HG03439 (cell line): Measurements from ENCODE around the gene PAK1.

Experiments used
- ATAC-seq: cut with Tn5 transposase; IDR thresholded peaks from one replicate; pipeline ENCODE4 v1.9.1; 2021; ENCODE audit warnings: mild to moderate bottlenecking, moderate library complexity; ENCODE audit not compliant: unreplicated experiment

Gene PAK1

GRCh38 chr11:77438487-77438886, 35.4 kb downstream of the PAK1 start:
- ATAC-seq = no peak

GRCh38 chr11:77436969-77437368, 36.9 kb downstream of the PAK1 start:
- ATAC-seq = no peak

GRCh38 chr11:77436506-77436905, 37.4 kb downstream of the PAK1 start:
- ATAC-seq = no peak

GRCh38 chr11:77435972-77436371, 37.9 kb downstream of the PAK1 start:
- ATAC-seq = no peak

DNA sequence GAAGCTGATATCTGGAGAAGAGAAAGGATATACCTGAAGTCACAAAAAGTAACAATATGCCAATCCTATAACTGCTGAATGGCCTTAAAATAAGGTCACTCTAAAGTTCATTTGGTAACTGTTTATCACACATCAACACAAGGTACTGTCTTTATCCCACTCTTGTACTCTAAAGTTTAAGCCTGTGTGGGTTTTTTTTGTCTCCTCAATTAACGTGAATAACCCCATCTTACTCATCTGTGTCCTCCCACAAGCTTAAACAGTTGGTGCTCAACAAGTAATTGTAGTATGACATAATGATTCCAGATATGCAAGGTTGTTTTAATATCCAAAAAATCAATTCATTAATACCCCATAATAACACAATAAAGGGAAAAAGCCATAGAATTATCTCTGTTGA, 42.1 kb downstream of the PAK1 start:
- no peak for ATAC-seq

DNA sequence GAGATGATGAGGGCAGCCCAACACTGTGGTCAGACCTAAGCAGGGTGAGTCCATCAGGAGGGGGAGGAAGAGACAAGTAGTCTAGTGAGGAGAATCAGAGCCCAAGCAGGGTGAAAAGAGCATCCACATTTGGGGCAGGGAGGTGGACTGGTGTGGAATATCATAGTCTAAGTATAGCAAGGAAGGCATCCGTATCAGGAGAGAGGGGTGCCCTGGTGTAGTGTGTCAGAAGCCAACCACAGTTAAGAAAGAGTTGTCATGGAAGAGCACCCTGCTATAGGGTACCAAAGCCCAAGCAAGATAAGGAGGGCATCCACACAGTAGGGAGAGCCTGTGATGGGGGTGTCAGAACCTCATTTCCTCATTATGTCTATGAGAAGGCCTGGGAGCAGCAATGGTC, 45.3 kb downstream of the PAK1 start:
- ATAC-seq = no peak

DNA sequence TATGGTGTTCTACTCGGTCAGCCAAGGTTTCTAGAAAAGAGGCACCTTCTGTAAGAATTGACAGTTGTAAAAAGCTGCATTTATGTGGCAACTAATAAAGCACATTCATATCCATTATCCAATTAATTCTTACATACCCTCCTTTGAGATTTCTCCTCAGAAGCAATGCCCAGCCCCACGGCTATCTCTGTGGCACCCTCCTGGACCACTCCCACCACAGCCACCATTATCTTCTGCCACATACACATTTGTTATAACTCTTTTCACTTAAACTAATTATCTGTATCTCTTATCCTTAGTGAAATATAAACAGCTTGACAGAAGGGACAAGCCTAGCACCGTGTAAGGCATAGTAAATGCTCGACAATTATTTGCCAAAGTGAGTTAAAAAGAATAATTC, 48.5 kb downstream of the PAK1 start:
- no peak for ATAC-seq

GRCh38 chr11:77424644-77425043, 49.2 kb downstream of the PAK1 start:
- no peak for ATAC-seq

- ATAC-seq = no peak
Observed at GRCh38 chr11:77423624-77424023, 50.3 kb downstream of the PAK1 start.

DNA sequence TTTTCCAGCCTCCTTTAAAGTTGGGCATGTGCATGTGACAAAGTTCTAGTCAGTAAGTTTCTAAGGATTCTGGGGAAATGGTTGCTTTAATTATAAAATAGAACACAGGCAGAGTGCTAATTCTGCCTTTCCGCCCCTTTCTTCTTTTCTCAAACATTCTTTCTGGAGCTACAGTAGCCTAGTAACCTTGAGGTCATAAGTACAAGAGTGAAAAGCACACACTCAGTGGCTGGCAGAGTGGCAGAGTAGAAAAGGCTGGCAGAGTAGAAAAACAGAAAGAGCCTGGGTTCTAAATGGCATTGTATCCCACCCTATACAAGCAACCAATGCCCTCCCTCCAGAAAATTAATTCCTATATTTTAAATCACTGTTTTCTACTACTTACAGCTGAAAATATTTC, 51.2 kb downstream of the PAK1 start:
- ATAC-seq = no peak

DNA sequence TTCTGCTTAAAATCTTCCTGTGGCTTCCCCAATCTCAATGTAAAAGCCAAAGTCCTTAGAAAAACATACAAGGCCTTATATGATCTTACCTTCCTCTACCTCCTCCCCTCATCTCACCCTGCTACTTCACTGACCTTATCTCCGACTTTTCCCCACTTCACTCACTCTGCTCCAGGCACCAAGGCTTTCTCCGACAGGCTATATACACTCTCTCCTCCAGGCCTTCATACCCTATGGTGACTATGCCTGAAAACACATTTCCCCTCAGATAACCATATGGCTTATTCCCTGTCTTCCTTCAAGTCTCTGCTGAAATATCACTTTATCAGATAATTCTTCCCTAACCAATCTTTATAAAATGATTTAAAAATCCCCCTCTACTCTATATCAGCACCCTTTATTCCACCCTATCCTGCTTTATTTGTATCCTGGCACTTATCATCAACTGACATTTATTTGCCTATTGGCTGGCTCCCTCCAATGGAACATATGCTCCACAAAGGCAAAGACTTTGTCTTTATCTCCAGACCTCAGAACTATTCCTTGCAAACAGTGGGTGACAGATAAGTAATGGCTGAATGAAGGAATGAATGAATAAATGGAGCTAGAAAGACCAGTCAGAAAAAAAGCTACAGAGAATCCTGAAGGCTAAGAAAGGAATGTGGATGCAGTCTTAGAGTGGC, 52.7 kb downstream of the PAK1 start:
- ATAC-seq = no peak

DNA sequence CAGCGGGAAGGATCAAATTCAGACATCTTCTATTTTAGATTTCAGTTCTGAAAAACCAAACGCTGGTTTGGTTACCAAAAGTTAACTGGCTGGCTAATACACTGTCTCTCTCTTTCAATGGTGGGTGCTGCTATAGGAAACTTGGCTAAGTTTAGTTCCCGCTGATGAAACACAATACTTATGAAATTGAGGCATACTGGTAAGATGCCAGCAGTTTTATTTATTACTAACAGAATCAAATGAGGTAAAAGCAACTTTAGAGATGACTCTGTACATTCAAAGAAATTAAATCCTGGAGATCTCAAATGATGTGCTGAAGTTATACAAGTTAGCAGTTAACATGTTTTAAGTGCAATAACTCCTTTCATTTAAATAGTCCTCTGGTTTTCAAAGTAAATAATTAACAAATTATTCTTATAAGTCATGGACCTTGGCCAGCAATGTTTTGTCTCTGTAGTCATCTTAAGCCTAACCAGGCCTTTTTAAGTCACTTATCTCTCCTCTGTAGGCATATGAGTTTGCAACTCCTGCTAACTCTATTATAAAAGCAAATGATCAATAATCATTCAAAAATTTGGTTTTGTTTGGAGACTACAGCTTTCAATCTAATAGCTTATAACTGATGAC, 54.8 kb downstream of the PAK1 start:
- no peak for ATAC-seq

DNA sequence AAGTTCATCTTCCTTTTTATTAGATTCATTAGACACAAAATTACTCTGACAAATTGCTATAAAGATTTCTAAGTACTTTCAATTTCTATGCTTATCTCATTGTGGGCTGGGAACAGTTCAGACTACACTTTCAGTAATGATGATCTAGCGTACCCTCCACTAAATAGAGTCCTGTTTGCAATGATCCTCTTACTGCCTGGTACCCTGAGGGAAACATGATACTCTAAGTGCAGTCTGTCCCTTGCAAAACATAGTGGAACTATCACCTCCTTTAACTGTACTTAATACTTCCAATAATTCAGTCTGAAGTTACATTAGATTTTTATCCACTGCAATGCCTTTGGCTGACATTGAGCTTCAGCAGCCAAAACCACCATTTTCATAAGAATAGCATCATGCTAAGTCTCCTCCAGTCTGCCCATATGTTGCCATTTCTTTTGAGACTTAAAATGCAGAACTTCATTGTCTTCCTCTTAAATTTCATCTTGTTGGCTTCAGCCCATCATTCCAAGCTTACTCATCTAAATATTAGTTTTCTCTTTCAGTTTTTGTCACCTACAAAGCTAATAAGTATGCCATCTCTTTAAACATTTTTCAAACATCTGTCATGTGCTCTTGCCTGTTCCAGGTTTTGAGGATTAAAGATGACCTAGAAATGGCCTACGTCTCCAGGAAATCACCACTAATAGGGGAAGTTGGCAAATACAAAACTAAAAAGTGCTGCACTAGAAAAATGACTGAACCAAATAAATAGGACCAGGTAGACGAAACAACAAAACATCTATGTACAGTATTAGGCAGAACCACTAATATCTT, 55.5 kb downstream of the PAK1 start:
- ATAC-seq = no peak

DNA sequence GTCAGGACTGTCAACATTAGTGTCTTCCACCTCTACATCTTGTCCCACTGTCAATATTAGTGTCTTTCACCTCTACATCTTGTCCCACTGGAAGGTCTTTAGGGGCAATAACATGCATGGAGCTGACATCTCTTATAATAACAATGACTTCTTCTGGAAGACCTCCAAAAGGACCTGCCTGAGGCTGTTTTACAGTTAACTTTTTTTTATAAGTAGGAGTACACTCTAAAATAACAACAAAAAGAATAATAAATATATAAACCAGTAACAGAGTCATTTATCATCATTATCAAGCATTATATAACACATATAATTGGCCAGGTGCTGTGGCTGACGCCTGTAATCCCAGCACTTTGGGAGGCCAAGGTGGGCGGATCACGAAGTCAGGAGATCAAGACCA, 57.5 kb downstream of the PAK1 start:
- ATAC-seq = no peak

DNA sequence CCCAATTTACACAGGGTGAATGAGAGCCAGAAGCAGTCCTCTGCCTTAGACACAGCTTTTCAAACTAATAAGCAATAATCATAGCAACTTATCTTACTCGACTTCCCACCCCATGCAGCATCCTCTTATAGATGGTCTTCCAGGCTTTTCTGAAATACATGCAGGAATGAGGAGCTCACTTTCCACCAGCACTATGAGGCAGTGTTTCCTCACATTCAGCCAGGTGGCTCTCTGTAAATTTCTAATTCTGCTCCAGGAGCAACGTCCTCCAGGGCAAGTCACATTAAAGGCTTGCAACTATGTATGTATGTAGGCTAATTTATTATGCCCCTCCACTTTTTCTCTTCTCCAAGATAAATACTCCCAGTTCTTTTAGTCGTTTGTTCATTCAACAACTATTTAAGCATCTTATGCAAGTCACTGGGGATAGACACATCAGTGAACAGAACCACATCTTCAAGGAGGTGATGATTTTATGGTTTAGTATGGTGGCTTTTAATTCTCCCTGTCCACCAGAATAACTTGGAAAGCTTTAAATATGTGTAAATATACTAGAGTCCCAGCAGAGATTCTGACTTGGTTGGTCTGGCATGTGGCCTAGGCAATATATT, 59.9 kb downstream of the PAK1 start:
- no peak for ATAC-seq

DNA sequence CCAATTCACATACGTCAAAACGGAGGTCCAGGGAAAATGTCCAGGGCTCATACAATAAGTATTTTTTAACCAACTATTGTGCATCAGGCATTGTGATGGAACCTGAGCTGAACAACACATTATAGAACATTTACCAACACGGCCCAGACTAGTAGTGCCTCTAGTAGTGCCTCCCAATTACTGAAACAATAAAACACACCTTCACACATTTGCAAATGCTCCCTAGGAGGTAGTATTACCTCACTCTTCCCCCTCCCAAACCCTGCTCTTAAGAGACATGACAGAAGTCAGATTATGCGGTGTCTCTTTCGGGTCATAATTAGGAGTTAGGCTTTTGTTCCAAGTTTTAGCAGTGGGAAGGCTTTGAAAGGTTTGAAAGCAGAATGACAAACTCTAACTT, 61.1 kb downstream of the PAK1 start:
- ATAC-seq = no peak

- ATAC-seq = peak; percentile 92
Observed at GRCh38 chr11:77411717-77412441, 62.0 kb downstream of the PAK1 start.

DNA sequence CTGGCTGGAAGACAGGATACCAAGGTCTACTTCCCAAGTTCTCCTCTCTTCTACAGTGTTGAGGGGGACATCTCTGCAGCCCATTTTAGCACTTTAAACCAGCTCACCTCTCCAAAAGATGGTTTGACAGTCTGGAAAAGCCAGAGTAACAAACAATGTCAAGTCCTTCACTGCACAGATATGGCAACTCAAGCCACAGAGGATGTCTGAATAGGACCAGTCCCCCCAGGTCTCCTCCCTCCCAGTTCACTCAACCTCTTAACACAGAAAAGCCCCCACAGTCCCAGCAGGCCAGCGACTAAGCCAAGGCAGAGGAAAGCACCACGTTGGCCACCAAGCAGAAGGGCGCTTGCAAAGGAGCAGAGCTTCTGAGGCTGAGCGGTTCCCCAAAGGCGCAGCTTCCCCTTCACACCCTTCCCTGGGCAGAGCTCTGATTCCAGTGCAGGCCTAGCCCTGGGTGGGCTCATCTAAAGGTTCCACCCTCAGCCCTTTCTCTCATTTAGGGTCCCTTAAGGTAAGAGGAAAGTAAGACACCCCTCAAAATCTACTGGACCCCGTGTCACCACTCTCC, 62.7 kb downstream of the PAK1 start:
- ATAC-seq = peak; percentile 30

GRCh38 chr11:77410076-77410827, 63.6 kb downstream of the PAK1 start:
- no peak for ATAC-seq

GRCh38 chr11:77409046-77409445, 64.8 kb downstream of the PAK1 start:
- ATAC-seq = no peak
